OCI-LY1 (cell line): ENCODE measurements around the gene RNF25.

Source experiments
- H2AFZ ChIP-seq: fragments of 200-600 bp; sonication (generic), shearing (Covaris generic); 2 replicates; pipeline ENCODE4 v1.6.0; 2014; ENCODE audit warnings: antibody characterized with exemption, mild to moderate bottlenecking, low read length
- H3F3A ChIP-seq: fragments of 200-600 bp; sonication (generic), shearing (Covaris generic); 2 replicates; pipeline ENCODE4 v1.6.0; 2014; ENCODE audit warnings: mild to moderate bottlenecking, antibody characterized with exemption, low read length, moderate library complexity; ENCODE audit not compliant: insufficient read depth
- H3K27ac ChIP-seq: fragments of 200-600 bp; sonication (generic); 2 replicates; pipeline ENCODE4 v1.5.1; 2014; ENCODE audit warnings: low read length, mixed run types, mild to moderate bottlenecking, low read depth; ENCODE audit not compliant: poor library complexity, severe bottlenecking
- H3K27me3 ChIP-seq: fragments of 200-600 bp; sonication (generic); 2 replicates; pipeline ENCODE4 v1.6.0; 2014; ENCODE audit warnings: antibody characterized with exemption, mild to moderate bottlenecking, low read length, moderate library complexity; ENCODE audit not compliant: insufficient read depth
- H3K36me3 ChIP-seq: fragments of 200-600 bp; sonication (generic); 2 replicates; pipeline ENCODE4 v1.6.1; 2014; ENCODE audit warnings: mild to moderate bottlenecking, antibody characterized with exemption, low read length, moderate library complexity, mixed read lengths; ENCODE audit not compliant: insufficient read depth
- H3K4me1 ChIP-seq: fragments of 200-600 bp; sonication (generic); 2 replicates; pipeline ENCODE4 v1.5.1; 2014; ENCODE audit warnings: mild to moderate bottlenecking, low read length, moderate library complexity; ENCODE audit not compliant: insufficient read depth, severe bottlenecking
- H3K4me2 ChIP-seq: fragments of 200-600 bp; sonication (generic), shearing (Covaris generic); 2 replicates; pipeline ENCODE4 v1.6.1; 2014; ENCODE audit warnings: low read length
- H3K4me3 ChIP-seq: fragments of 200-600 bp; sonication (generic); 2 replicates; pipeline ENCODE4 v1.5.1; 2014; ENCODE audit warnings: low read length, low read depth, mild to moderate bottlenecking, mixed read lengths; ENCODE audit not compliant: poor library complexity, severe bottlenecking
- H3K79me2 ChIP-seq: fragments of 200-600 bp; shearing (Covaris generic); 2 replicates; pipeline ENCODE4 v1.6.1; 2016; ENCODE audit warnings: mixed run types, low read length, mixed read lengths; ENCODE audit not compliant: insufficient read depth
- H3K9ac ChIP-seq: fragments of 200-600 bp; sonication (generic), shearing (Covaris generic); 2 replicates; pipeline ENCODE4 v1.6.1; 2014; ENCODE audit warnings: mild to moderate bottlenecking, low read length, mixed read lengths
- H3K9me2 ChIP-seq: fragments of 200-600 bp; sonication (generic), shearing (Covaris generic); 2 replicates; pipeline ENCODE4 v1.6.1; 2014; ENCODE audit warnings: low read depth, mild to moderate bottlenecking, low read length, mixed read lengths
- H3K9me3 ChIP-seq: fragments of 200-600 bp; shearing (Covaris generic); 2 replicates; pipeline ENCODE4 v1.6.1; 2014; ENCODE audit warnings: low read length, mixed read lengths
- H4K20me1 ChIP-seq: fragments of 200-600 bp; sonication (generic), shearing (Covaris generic); 2 replicates; pipeline ENCODE4 v1.6.0; 2016; ENCODE audit warnings: mild to moderate bottlenecking, low read length; ENCODE audit not compliant: insufficient read depth
- CTCF ChIP-seq: fragments of 200-600 bp; sonication (generic), shearing (Covaris generic); IDR thresholded peaks from 2 replicates; pipeline ENCODE4 v1.5.1; 2017; ENCODE audit warnings: mild to moderate bottlenecking, antibody characterized with exemption, low read length, moderate library complexity, mixed read lengths
- EZH2 ChIP-seq: fragments of 200-600 bp; sonication (generic), shearing (Covaris generic); IDR thresholded peaks from 2 replicates; pipeline ENCODE4 v1.8.0; 2017; ENCODE audit warnings: borderline replicate concordance, mixed run types, mild to moderate bottlenecking, antibody characterized with exemption, low read length, moderate library complexity, mixed read lengths

Gene RNF25

GRCh38 chr2:218659258-218659987, 12.4 kb downstream of the RNF25 start, which contains the start of the genes BCS1L and ZNF142:
Gene BCS1L, plus strand, starts transcription at chr2:218659683. Its CDS starts 1,305 bp downstream, at chr2:218660988.
Gene ZNF142, minus strand, starts transcription at chr2:218659623. Its CDS starts 3,194 bp downstream, at chr2:218656429.
- Histone ChIP-seq H3K4me1 (peaks cover 20% of the 10 kb centered on the region), H2AFZ (peak within 1 kb of the TSS; percentile 68), H3F3A (no peaks in the 10 kb centered on the region), H4K20me1 (no peaks in the 10 kb centered on the region), H3K9ac (peak within 1 kb of the TSS; percentile 98), H3K27ac (peak within 1 kb of the TSS; percentile 5), H3K4me3 (peak within 1 kb of the TSS; percentile 80), H3K36me3 (peaks cover 71% of the 10 kb centered on the region), H3K4me2 (peak within 1 kb of the TSS; percentile 91), H3K79me2 (peaks cover 7% of the 10 kb centered on the region), H3K27me3 (no peaks in the 10 kb centered on the region), H3K9me3 (no peaks in the 10 kb centered on the region), H3K9me2 (no peaks in the 10 kb centered on the region)
- TF ChIP-seq CTCF (no peak), EZH2 (no peak)

- no peaks in the 10 kb centered on the region for H3K9me3 ChIP-seq
- H3K36me3 ChIP-seq = peaks cover 71% of the 10 kb centered on the region
- H3K9ac ChIP-seq = peak overlapping the region; percentile 98
- H2AFZ ChIP-seq = no peak overlapping the region; the same call in 1 of the 2 replicates
- H4K20me1 ChIP-seq = no peaks in the 10 kb centered on the region
- peak overlapping the region; percentile 5 for H3K27ac ChIP-seq
- TF ChIP-seq EZH2 = no peak
- peak; percentile 75 for TF ChIP-seq CTCF
- peak overlapping the region; percentile 80 for H3K4me3 ChIP-seq
- no peaks in the 10 kb centered on the region for H3F3A ChIP-seq
- peaks cover 7% of the 10 kb centered on the region for H3K79me2 ChIP-seq
- peaks cover 20% of the 10 kb centered on the region for H3K4me1 ChIP-seq
- peak overlapping the region; percentile 91 for H3K4me2 ChIP-seq
- H3K9me2 ChIP-seq = no peaks in the 10 kb centered on the region
- H3K27me3 ChIP-seq = no peaks in the 10 kb centered on the region
Observed at GRCh38 chr2:218658671-218659257, 13.0 kb downstream of the RNF25 start.

GRCh38 chr2:218655751-218656150, 16.1 kb downstream of the RNF25 start:
- Histone ChIP-seq H3K4me1 (peaks cover 17% of the 10 kb centered on the region), H3K79me2 (peaks cover 7% of the 10 kb centered on the region), H3F3A (no peaks in the 10 kb centered on the region), H4K20me1 (no peaks in the 10 kb centered on the region), H3K27me3 (no peaks in the 10 kb centered on the region), H3K36me3 (peaks cover 72% of the 10 kb centered on the region), H3K9me2 (no peaks in the 10 kb centered on the region), H3K9me3 (no peaks in the 10 kb centered on the region), H3K9ac (no peak overlapping the region), H3K4me3 (no peak overlapping the region), H3K4me2 (no peak overlapping the region), H3K27ac (no peak overlapping the region), H2AFZ (no peak overlapping the region)
- TF ChIP-seq EZH2 = no peak
- TF ChIP-seq CTCF = no peak
